Testis (tissue), 3 donors: Measurements from ENCODE around the gene TMC1. TPM values are rescaled to one million over a fixed set of nuclear protein-coding genes. Genes with fewer than 3 reads are reported as not detected.
"Not testable (repeated sequence)": the region's sequence is repeated elsewhere in the genome, so short reads cannot be mapped to it uniquely, and the experiment has no call there.

ENCODE experiments used
- DNase-seq: peaks from one replicate; pipeline ENCODE4 v3.0.0-alpha.2; 2019
- H3K27ac ChIP-seq, 2 donors: fragments of 200-600 bp; sonication (generic); one replicate each; pipeline ENCODE4 v1.5.1; 2019
- H3K27me3 ChIP-seq: fragments of 200-600 bp; sonication (generic); one replicate; pipeline ENCODE4 v1.5.1; 2019
- H3K36me3 ChIP-seq: fragments of 200-600 bp; sonication (generic); one replicate; pipeline ENCODE4 v1.5.1; 2017; ENCODE audit warnings: low read depth; ENCODE audit errors: missing control alignments
- H3K4me1 ChIP-seq: fragments of 200-600 bp; sonication (generic); one replicate; pipeline ENCODE4 v1.5.1; 2019
- H3K4me3 ChIP-seq, 2 donors: fragments of 200-600 bp; sonication (generic); one replicate each; pipeline ENCODE4 v1.5.1; 2017 to 2019
- H3K9me3 ChIP-seq: fragments of 200-600 bp; sonication (generic); one replicate; pipeline ENCODE4 v1.5.1; 2017
- POLR2A ChIP-seq: fragments of 450-650 bp; IDR thresholded peaks from one replicate; pipeline ENCODE4 v1.6.1; 2017; ENCODE audit warnings: antibody characterized with exemption, mild to moderate bottlenecking, moderate library complexity
- WGBS, 2 donors: methylation state at CpG; one replicate each; pipeline ENCODE4 v1.1.5; 2018; 5-methylcytosine and 5-hydroxymethylcytosine counted together
- intact Hi-C: fragments of 100-400 bp; cut with DNase I; formaldehyde crosslinking; loops from one replicate; pipeline ENCODE4 v1.15.1; 2023; ENCODE audit warnings: low total_unique reads
- polyA plus RNA-seq: library from polyadenylated mRNA; stranded (reverse); fragments of 350-450 nt; fragmentation: Illumina TruSeq; extraction: RNeasy Lipid Tissue Mini Kit (QIAGEN cat#74804); gene quantifications from one replicate; pipeline ENCODE4 v1.2.3, GENCODE V29; 2014; ENCODE audit warnings: low read depth, low replicate concordance; ENCODE audit not compliant: insufficient read depth
- total RNA-seq, 2 donors: library from RNA; depleted of rRNA; stranded (reverse); fragments of >200 nt; gene quantifications; one replicate each; pipeline ENCODE4 v1.2.3, GENCODE V29; 2016
- TF ChIP-seq, protein P1 (sequence below), 3 experiments: fragments of 450-650 bp in 2 of 3; fragments of 200-600 bp in 1 of 3; sonication (generic) in 1 of 3; IDR thresholded peaks; one replicate each; pipeline ENCODE4 v1.5.1; 2016 to 2019; ENCODE audit warnings: antibody characterized with exemption in 3 of 3, mild to moderate bottlenecking in 2 of 3, moderate library complexity in 1 of 3

TMC1 gene
- total and polyA plus RNA-seq, 3 donors from 2014 or later, result 2.0 to 5.4 (median 3.0) TPM

DNA sequence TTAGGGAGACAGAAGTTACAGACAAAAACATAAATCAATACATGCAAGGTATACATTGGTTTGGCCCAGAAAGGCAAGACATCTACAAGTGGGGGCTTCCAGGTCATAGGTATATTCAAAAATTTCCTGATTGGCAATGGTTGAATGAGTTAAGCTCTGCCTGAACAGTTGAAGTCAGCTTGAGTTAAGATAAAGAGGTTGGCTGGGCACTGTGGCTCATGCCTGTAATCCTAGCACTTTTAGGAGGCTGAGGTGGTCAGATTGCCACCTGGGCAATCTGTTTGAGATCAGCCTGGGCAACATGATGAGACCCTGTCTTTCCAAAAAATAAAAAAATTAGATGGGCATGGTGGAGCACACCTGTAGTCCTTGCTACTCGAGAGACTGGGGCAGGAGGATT, 16.3 kb downstream of the TMC1 start:
- WGBS, 2 donors, result 100% methylated on average over 1 of the region's 1 CpG
- no peak for DNase-seq
- Histone ChIP-seq H3K27me3 (no peaks in the 10 kb centered on the region), H3K4me3 (no peak overlapping the region), H3K9me3 (no peaks in the 10 kb centered on the region), H3K27ac (no peak overlapping the region), H3K36me3 (no peaks in the 10 kb centered on the region), H3K4me1 (no peaks in the 10 kb centered on the region)
- TF ChIP-seq, protein P1, sequence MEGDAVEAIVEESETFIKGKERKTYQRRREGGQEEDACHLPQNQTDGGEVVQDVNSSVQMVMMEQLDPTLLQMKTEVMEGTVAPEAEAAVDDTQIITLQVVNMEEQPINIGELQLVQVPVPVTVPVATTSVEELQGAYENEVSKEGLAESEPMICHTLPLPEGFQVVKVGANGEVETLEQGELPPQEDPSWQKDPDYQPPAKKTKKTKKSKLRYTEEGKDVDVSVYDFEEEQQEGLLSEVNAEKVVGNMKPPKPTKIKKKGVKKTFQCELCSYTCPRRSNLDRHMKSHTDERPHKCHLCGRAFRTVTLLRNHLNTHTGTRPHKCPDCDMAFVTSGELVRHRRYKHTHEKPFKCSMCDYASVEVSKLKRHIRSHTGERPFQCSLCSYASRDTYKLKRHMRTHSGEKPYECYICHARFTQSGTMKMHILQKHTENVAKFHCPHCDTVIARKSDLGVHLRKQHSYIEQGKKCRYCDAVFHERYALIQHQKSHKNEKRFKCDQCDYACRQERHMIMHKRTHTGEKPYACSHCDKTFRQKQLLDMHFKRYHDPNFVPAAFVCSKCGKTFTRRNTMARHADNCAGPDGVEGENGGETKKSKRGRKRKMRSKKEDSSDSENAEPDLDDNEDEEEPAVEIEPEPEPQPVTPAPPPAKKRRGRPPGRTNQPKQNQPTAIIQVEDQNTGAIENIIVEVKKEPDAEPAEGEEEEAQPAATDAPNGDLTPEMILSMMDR (IDR thresholded peaks at IDR 0.05), result no peak
- no peak for TF ChIP-seq POLR2A
- intact Hi-C loops, result no loop called here

DNA sequence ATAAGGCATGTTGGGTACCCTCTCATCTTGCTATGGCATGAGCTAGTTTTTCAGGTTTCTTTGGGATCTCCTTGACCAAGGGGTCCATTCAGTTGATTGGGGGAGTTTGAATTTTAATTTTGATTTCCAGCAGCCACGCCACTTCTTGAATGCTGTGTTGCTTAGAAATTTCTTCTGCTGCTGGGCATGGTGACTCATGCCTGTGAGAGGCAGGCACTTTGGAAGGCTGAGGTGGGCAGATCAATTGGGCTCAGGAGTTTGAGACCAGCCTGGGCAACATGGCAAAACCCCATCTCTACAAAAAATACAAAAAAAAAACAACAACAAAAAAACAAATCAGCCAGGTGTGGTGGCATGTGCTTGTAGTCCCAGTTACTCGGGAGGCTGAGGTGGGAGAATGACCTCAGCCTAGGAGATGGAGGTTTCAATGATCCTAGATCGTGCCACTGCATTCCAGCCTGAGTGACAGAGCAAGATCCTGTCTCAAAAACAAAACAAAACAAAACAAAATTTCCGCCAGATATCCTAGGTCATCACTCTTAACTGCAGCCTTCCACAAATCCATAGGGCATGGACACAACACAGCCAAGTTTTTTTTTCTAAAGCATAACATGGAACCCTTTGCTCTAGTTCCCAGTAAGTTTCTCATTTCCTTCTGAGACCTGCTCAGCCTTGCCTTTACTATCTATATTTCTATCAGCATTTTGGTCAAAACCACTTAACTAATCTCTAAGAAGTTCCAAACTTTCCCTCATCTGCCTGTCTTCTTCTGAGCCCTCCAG, 17.7 kb downstream of the TMC1 start:
- WGBS, 2 donors, result 91 to 97% methylated on average over 4 of the region's 4 CpGs
- intact Hi-C loops, result no loop called here
- Histone ChIP-seq H3K4me3 (no peak overlapping the region), H3K27me3 (no peaks in the 10 kb centered on the region), H3K36me3 (no peaks in the 10 kb centered on the region), H3K9me3 (no peaks in the 10 kb centered on the region), H3K4me1 (no peaks in the 10 kb centered on the region), H3K27ac (no peak overlapping the region)
- TF ChIP-seq POLR2A, result no peak
- TF ChIP-seq, protein P1 (IDR thresholded peaks at IDR 0.05), result no peak
- DNase-seq, result no peak

DNA sequence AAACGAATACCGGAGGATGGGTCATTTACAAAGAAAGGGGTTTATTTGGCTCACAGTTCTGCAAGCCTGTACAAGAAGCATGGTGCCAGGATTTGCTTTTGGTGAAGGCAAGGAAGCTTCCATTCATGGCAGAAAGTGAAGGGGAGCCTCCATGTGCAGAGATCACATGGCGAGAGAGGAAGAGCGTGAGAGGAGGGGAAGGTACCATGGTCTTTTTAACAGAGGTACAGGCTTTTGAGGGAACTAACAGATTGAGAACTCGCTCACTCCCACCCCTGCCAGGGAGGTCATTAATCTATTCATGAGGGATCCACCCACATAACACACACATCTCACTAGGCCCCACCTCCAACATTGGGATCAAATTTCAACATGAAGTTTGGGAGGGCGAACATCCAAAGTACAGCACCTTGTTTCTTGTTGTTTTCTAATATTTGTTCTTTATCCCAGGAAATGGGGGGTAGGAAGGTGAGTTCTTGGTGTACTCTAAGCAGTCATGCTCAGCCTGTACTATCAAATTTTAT, 18.5 kb downstream of the TMC1 start:
- Histone ChIP-seq H3K36me3 (no peaks in the 10 kb centered on the region), H3K27me3 (no peaks in the 10 kb centered on the region), H3K4me3 (no peak overlapping the region), H3K4me1 (no peaks in the 10 kb centered on the region), H3K9me3 (no peaks in the 10 kb centered on the region), H3K27ac (no peak overlapping the region)
- DNase-seq, result no peak
- TF ChIP-seq, protein P1 (IDR thresholded peaks at IDR 0.05), result no peak
- TF ChIP-seq POLR2A, result no peak
- intact Hi-C loops, result no loop called here
- WGBS, 2 donors, result 90 to 91% methylated on average over 6 of the region's 6 CpGs

DNA sequence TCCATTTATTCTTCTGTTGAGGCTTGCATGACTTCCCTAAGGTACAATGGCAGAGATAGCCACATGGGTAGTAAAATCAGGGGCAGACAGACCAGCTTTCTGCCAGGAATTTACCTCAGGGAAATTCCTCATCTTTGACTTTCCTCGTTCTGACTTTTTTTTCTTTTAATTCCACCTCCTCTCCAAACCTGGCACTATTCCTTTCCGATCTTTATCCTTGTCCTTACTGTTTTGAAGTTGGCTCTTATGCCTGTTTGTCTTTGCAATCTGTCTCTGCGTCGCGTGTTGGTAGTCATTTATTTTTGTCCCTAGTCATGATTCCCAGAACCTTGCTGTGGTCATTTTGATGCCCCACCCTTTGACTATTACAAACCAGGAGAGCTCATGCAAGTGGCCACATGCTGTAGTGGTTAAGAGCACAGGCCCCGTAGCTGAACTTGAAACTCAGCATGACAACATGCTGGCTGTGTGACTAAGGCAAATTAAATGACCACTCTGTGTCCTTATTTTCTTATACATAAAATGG, 19.0 kb downstream of the TMC1 start:
- H3K4me1 ChIP-seq, result no peaks in the 10 kb centered on the region
- H3K27me3 ChIP-seq, result no peaks in the 10 kb centered on the region
- no peak overlapping the region for H3K4me3 ChIP-seq
- no peaks in the 10 kb centered on the region for H3K9me3 ChIP-seq
- H3K36me3 ChIP-seq, result no peaks in the 10 kb centered on the region
- DNase-seq, result no peak
- intact Hi-C loops, result no loop called here
- WGBS, 2 donors, result 60 to 77% methylated on average over 6 of the region's 6 CpGs
- TF ChIP-seq, protein P1 (IDR thresholded peaks at IDR 0.05), result no peak
- TF ChIP-seq POLR2A, result no peak
- no peak overlapping the region for H3K27ac ChIP-seq

DNA sequence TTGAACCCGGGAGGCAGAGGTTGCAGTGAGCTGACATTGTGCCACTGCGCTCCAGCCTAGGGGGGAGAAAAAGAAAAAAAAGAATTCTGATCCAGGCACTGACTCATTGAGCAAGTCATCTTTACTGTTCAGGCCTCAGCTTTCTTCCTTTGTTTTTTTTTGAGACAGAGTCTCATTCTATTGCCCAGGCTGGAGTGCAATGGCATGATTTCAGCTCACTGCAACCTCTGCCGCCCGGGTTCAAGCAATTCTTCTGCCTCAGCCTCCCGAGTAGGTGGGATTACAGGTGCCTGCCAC, 21.1 kb downstream of the TMC1 start:
- H3K36me3 ChIP-seq, H3K27ac ChIP-seq, intact Hi-C loops, H3K9me3 ChIP-seq, H3K27me3 ChIP-seq, H3K4me3 ChIP-seq, H3K4me1 ChIP-seq, DNase-seq: not testable (repeated sequence)
- 87 to 89% methylated on average over 5 of the region's 5 CpGs for WGBS, 2 donors
